OCI-LY7 (cell line): ENCODE results near the gene RHOT2. TPM values are rescaled to one million over a fixed set of nuclear protein-coding genes. Genes with fewer than 3 reads are reported as not detected.

Experiments
- BruUV-seq: library from RNA; stranded (reverse); fragments of 400-500 nt; replicated peaks from 2 replicates; lab custom pipeline; 2021; lab: Mats Ljungman, UMichigan
- CTCF ChIA-PET: fragments of 300-600 bp; sonication (Branson Sonifier 250); formaldehyde crosslinking; loops from one replicate; lab custom pipeline; 2022; ENCODE audit warnings: antibody characterized with exemption; ENCODE audit not compliant: unreplicated experiment; lab: Charles Lee
- POLR2A ChIA-PET: fragments of 300-600 bp; sonication (Branson Sonifier 250); formaldehyde crosslinking; loops from one replicate; lab custom pipeline; 2022; ENCODE audit warnings: antibody characterized with exemption; lab: Charles Lee
- DNase-seq: peaks from one replicate; pipeline ENCODE4 v3.0.0-alpha.2; 2015; ENCODE audit warnings: low spot score
- H2AFZ ChIP-seq: fragments of 200-600 bp; sonication (generic), shearing (Covaris generic); 2 replicates; pipeline ENCODE4 v1.6.1; 2014; ENCODE audit warnings: mild to moderate bottlenecking, antibody characterized with exemption, low read length, moderate library complexity
- H3K27ac ChIP-seq: fragments of 200-600 bp; sonication (generic); 2 replicates; pipeline ENCODE4 v1.5.1; 2014; ENCODE audit warnings: mixed run types, low read depth, mild to moderate bottlenecking, moderate library complexity, low read length, inconsistent platforms; ENCODE audit not compliant: poor library complexity, severe bottlenecking
- H3K36me3 ChIP-seq: fragments of 200-600 bp; sonication (generic); 2 replicates; pipeline ENCODE4 v1.6.1; 2014; ENCODE audit warnings: mild to moderate bottlenecking, antibody characterized with exemption, low read length, moderate library complexity, mixed read lengths; ENCODE audit not compliant: insufficient read depth
- H3K4me1 ChIP-seq: fragments of 200-600 bp; sonication (generic); 2 replicates; pipeline ENCODE4 v1.5.1; 2014; ENCODE audit warnings: mild to moderate bottlenecking, low read length; ENCODE audit not compliant: insufficient read depth, poor library complexity, severe bottlenecking
- H3K4me2 ChIP-seq: fragments of 200-600 bp; sonication (generic); 2 replicates; pipeline ENCODE4 v1.6.1; 2014; ENCODE audit warnings: mild to moderate bottlenecking, low read length
- H3K4me3 ChIP-seq: fragments of 200-600 bp; sonication (generic); 2 replicates; pipeline ENCODE4 v1.5.1; 2014; ENCODE audit warnings: mild to moderate bottlenecking, low read depth, low read length; ENCODE audit not compliant: poor library complexity, severe bottlenecking
- H3K79me2 ChIP-seq: fragments of 200-600 bp; sonication (generic); 2 replicates; pipeline ENCODE4 v1.6.1; 2016; ENCODE audit warnings: low read depth, mild to moderate bottlenecking, low read length, moderate library complexity, mixed read lengths; ENCODE audit not compliant: insufficient read depth
- H3K9me2 ChIP-seq: fragments of 200-600 bp; sonication (generic); 2 replicates; pipeline ENCODE4 v1.6.1; 2016; ENCODE audit warnings: mild to moderate bottlenecking, low read length, mixed read lengths; ENCODE audit not compliant: insufficient read depth
- H3K9me3 ChIP-seq: fragments of 200-600 bp; sonication (generic); 2 replicates; pipeline ENCODE4 v1.6.1; 2014; ENCODE audit warnings: mild to moderate bottlenecking, mixed run types, low read length, mixed read lengths
- H4K20me1 ChIP-seq: fragments of 200-600 bp; sonication (generic); 2 replicates; pipeline ENCODE4 v1.6.1; 2014; ENCODE audit warnings: mild to moderate bottlenecking, antibody characterized with exemption, low read length, moderate library complexity, mixed read lengths; ENCODE audit not compliant: insufficient read depth
- EZH2phosphoT487 ChIP-seq: fragments of 200-600 bp; sonication (generic); IDR thresholded peaks from 2 replicates; pipeline ENCODE4 v1.6.1; 2018; ENCODE audit warnings: low read depth, borderline replicate concordance, mild to moderate bottlenecking, mixed run types, antibody characterized with exemption, low read length, moderate library complexity, mixed read lengths
- intact Hi-C: fragments of 100-400 bp; cut with micrococcal nuclease; formaldehyde crosslinking; loops from one replicate; pipeline ENCODE4 v1.10.0; 2022; ENCODE audit not compliant: unreplicated experiment
- total RNA-seq, 2 experiments: library from RNA; depleted of rRNA in 1 of 2; stranded (reverse); fragments of >200 nt in 1 of 2; shearing (Covaris generic) in 1 of 2; gene quantifications; 2 replicates each; pipeline ENCODE4 v1.2.3, GENCODE V29; 2014 to 2022
- TF ChIP-seq, protein P1 (sequence below): fragments of 200-600 bp; sonication (generic); conservative IDR thresholded peaks from 2 replicates; pipeline ENCODE4 v1.5.1; 2014; ENCODE audit warnings: mild to moderate bottlenecking, antibody characterized with exemption, low read length, moderate library complexity, mixed read lengths

The RHOT2 gene
- total RNA-seq, 2 experiments from 2014 or later = 133 to 136 TPM

DNA sequence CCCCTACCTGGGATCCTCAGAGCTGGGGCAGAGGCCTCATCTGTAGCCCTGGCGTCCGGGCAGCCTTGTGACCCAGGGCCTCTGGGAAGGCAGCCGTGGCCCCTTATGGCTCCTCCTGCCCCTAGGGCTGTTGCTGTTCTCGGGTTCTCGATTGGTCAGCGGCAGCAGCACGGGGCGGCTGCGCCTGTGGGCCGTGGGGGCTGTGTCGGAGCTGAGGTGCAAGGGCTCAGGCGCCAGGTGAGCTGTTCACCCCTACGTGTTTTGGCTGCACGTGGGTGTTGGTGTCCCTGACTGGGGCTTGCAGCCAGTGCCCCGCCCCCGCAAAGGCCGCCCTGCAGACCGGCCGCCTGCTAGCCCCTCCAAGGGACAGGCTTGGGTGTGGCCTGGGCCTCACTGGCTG lies 5.8 kb upstream of the RHOT2 start:
- no peak overlapping the region for H3K4me3 ChIP-seq
- ChIA-PET POLR2A (no interaction called here), CTCF (no interaction called here)
- no peaks in the 10 kb centered on the region for H4K20me1 ChIP-seq
- no peaks in the 10 kb centered on the region for H3K9me3 ChIP-seq
- no peaks in the 10 kb centered on the region for H3K9me2 ChIP-seq
- TF ChIP-seq, protein P1, sequence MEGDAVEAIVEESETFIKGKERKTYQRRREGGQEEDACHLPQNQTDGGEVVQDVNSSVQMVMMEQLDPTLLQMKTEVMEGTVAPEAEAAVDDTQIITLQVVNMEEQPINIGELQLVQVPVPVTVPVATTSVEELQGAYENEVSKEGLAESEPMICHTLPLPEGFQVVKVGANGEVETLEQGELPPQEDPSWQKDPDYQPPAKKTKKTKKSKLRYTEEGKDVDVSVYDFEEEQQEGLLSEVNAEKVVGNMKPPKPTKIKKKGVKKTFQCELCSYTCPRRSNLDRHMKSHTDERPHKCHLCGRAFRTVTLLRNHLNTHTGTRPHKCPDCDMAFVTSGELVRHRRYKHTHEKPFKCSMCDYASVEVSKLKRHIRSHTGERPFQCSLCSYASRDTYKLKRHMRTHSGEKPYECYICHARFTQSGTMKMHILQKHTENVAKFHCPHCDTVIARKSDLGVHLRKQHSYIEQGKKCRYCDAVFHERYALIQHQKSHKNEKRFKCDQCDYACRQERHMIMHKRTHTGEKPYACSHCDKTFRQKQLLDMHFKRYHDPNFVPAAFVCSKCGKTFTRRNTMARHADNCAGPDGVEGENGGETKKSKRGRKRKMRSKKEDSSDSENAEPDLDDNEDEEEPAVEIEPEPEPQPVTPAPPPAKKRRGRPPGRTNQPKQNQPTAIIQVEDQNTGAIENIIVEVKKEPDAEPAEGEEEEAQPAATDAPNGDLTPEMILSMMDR = no peak
- no peak for TF ChIP-seq EZH2phosphoT487
- no peak for DNase-seq
- no peak overlapping the region for H3K27ac ChIP-seq
- H3K4me1 ChIP-seq = peaks cover 6% of the 10 kb centered on the region
- no peaks in the 10 kb centered on the region for H3K79me2 ChIP-seq
- no peak overlapping the region for H2AFZ ChIP-seq
- H3K4me2 ChIP-seq = no peak overlapping the region
- intact Hi-C loops = no loop called here
- peaks cover 31% of the 10 kb centered on the region; the same call in 1 of the 2 replicates for H3K36me3 ChIP-seq
- no TSS peak for BruUV-seq

DNA sequence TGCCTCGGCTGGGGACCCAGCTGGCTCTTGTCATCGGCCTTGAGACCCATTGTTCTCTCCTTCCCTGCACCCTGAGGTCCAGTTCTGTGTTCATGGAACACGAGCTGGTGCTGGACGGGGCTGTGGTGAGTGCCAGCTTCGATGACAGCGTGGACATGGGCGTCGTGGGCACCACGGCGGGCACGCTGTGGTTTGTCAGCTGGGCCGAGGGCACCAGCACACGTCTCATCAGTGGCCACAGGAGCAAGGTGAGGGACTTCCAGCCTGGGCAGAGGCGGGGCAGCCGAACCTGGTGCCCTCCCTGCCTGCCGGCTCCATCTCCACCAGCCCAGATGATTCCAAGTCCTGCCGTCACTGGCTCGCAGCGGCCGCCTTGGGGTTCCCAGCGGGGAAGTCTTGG lies 5.3 kb upstream of the RHOT2 start:
- H4K20me1 ChIP-seq = no peaks in the 10 kb centered on the region
- no peaks in the 10 kb centered on the region for H3K9me2 ChIP-seq
- H3K9me3 ChIP-seq = no peaks in the 10 kb centered on the region
- TF ChIP-seq EZH2phosphoT487 = no peak
- TF ChIP-seq, protein P1 = no peak
- no peak overlapping the region for H3K4me2 ChIP-seq
- no peaks in the 10 kb centered on the region for H3K79me2 ChIP-seq
- no peak overlapping the region for H3K27ac ChIP-seq
- CTCF ChIA-PET = no interaction called here
- no peak overlapping the region for H2AFZ ChIP-seq
- intact Hi-C loops = no loop called here
- POLR2A ChIA-PET = no interaction called here
- DNase-seq = no peak
- peaks cover 9% of the 10 kb centered on the region for H3K4me1 ChIP-seq
- BruUV-seq = no TSS peak
- no peak overlapping the region for H3K4me3 ChIP-seq
- H3K36me3 ChIP-seq = peaks cover 28% of the 10 kb centered on the region; the same call in 1 of the 2 replicates

DNA sequence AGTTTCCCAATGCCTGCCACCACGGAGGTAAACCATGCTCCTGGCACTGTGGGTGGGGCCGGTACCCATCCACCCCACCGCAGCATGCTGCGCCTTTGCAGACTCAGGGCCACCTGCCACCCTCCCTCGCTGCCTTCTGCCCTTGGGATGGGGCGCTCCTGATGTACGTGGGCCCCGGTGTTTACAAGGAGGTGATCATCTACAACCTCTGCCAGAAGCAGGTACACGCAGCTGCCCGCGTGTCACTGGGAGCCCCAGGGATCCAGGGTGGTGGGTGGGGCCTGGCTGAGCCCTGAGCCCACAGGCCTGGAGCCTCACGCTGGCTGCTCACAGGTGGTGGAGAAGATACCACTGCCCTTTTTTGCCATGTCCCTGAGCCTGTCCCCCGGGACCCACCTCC lies 1.4 kb upstream of the RHOT2 start:
- CTCF ChIA-PET = no interaction called here
- Histone ChIP-seq H3K4me1 (peaks cover 14% of the 10 kb centered on the region), H3K27ac (no peak overlapping the region), H3K79me2 (peaks cover 12% of the 10 kb centered on the region; the same call in 1 of the 2 replicates), H3K36me3 (peaks cover 30% of the 10 kb centered on the region), H2AFZ (no peak overlapping the region), H3K9me2 (no peaks in the 10 kb centered on the region), H3K4me3 (no peak overlapping the region), H3K9me3 (no peaks in the 10 kb centered on the region), H3K4me2 (no peak overlapping the region), H4K20me1 (no peaks in the 10 kb centered on the region)
- no TSS peak for BruUV-seq
- no peak for DNase-seq
- intact Hi-C loops = no loop called here
- no peak for TF ChIP-seq EZH2phosphoT487
- TF ChIP-seq, protein P1 = no peak
- POLR2A ChIA-PET = no interaction called here
